B cell (primary cell): Measurements from ENCODE around the gene EFR3B. TPM values are rescaled to one million over a fixed set of nuclear protein-coding genes. Genes with fewer than 3 reads are reported as not detected.

ENCODE experiments used
- ATAC-seq: fragments of 200-7000 bp; cut with Tn5 transposase; one replicate; pipeline ENCODE4 v1.10.0; 2021; ENCODE audit warnings: low read depth, mild to moderate bottlenecking, moderate number of reproducible peaks, moderate library complexity
- CTCF ChIA-PET: fragments of 350-600 bp; sonication (Branson Sonifier 250); formaldehyde crosslinking; loops from one replicate; lab custom pipeline; 2021; ENCODE audit warnings: antibody characterized with exemption, inconsistent platforms; lab: Charles Lee
- POLR2A ChIA-PET: fragments of 350-600 bp; sonication (Branson Sonifier 250); formaldehyde crosslinking; loops from one replicate; lab custom pipeline; 2021; ENCODE audit warnings: antibody characterized with exemption; lab: Charles Lee
- DNase-seq: peaks from one replicate; pipeline ENCODE4 v3.0.0; 2013
- H2AFZ ChIP-seq: 2 replicates; pipeline ENCODE4 v1.6.1; 2012; ENCODE audit warnings: mild to moderate bottlenecking, low read depth, low read length; ENCODE audit not compliant: insufficient read depth, poor library complexity, severe bottlenecking
- H3K27ac ChIP-seq, 2 donors: 1 replicate in 1 of 2; 2 replicates in 1 of 2; pipeline ENCODE4 v1.5.1; 2012 to 2013; ENCODE audit warnings: low read length in 2 of 2, mild to moderate bottlenecking in 2 of 2, moderate library complexity in 1 of 2
- H3K27me3 ChIP-seq, 4 experiments: fragments of 200-600 bp in 1 of 4; sonication (generic) in 1 of 4; replicated peaks in 1 of 4; 1 replicate in 2 of 4; 2 replicates in 2 of 4; pipeline versions ENCODE4 v1.6.1 to v1.7.0; 2013 to 2016; ENCODE audit warnings: low read length in 3 of 4, mild to moderate bottlenecking in 2 of 4, mixed read lengths in 1 of 4, moderate library complexity in 1 of 4; ENCODE audit not compliant: insufficient read depth in 4 of 4, control insufficient read depth in 3 of 4; ENCODE audit errors: control extremely low read depth in 1 of 4
- H3K36me3 ChIP-seq, 2 experiments: replicated peaks in 1 of 2; 1 replicate in 1 of 2; 2 replicates in 1 of 2; pipeline versions ENCODE4 v1.6.1 to v1.7.1; 2013; ENCODE audit warnings: low read length in 1 of 2; ENCODE audit not compliant: insufficient read depth in 2 of 2, control insufficient read depth in 1 of 2; ENCODE audit errors: control extremely low read depth in 1 of 2, extremely low read depth in 1 of 2
- H3K4me1 ChIP-seq, 2 donors: fragments of 200-600 bp in 1 of 2; sonication (generic) in 1 of 2; 1 replicate in 1 of 2; 2 replicates in 1 of 2; pipeline versions ENCODE4 v1.5.1 to v1.6.1; 2013 to 2017; ENCODE audit warnings: low read length in 2 of 2; ENCODE audit not compliant: control insufficient read depth in 2 of 2, insufficient read depth in 2 of 2
- H3K4me2 ChIP-seq: replicated peaks from 2 replicates; pipeline ENCODE3; 2012; ENCODE audit warnings: mild to moderate bottlenecking, low read depth, low read length; ENCODE audit not compliant: poor library complexity, severe bottlenecking
- H3K4me3 ChIP-seq, 5 experiments: fragments of 200-600 bp in 1 of 5; sonication (generic) in 1 of 5; 1 replicate in 3 of 5; 2 replicates in 2 of 5; pipeline versions ENCODE4 v1.5.1 to v1.7.0; 2011 to 2016; ENCODE audit warnings: low read length in 4 of 5, mild to moderate bottlenecking in 4 of 5, low read depth in 2 of 5, control low read depth in 1 of 5, moderate library complexity in 1 of 5; ENCODE audit not compliant: insufficient read depth in 1 of 5; ENCODE audit errors: control extremely low read depth in 1 of 5, extremely low read depth in 1 of 5
- H3K79me2 ChIP-seq: fragments of 200-600 bp; sonication (generic); one replicate; pipeline ENCODE4 v1.6.0; 2016; ENCODE audit warnings: low read length; ENCODE audit not compliant: control insufficient read depth, insufficient read depth
- H3K9ac ChIP-seq: fragments of 200-600 bp; sonication (generic); 2 replicates; pipeline ENCODE4 v1.6.1; 2017; ENCODE audit warnings: mild to moderate bottlenecking, low read length, moderate library complexity
- H3K9me3 ChIP-seq, 3 donors: one replicate each; pipeline versions ENCODE4 v1.6.1 to v1.7.1; 2013; ENCODE audit warnings: low read length in 2 of 3; ENCODE audit not compliant: control insufficient read depth in 2 of 3, insufficient read depth in 1 of 3; ENCODE audit errors: control extremely low read depth in 1 of 3
- H4K20me1 ChIP-seq: 2 replicates; pipeline ENCODE4 v1.6.0; 2012; ENCODE audit warnings: mild to moderate bottlenecking, low read length; ENCODE audit not compliant: insufficient read depth, control insufficient read depth, poor library complexity, severe bottlenecking
- H3K27ac Mint-ChIP-seq: one replicate; pipeline ENCODE4 v1.8.0; 2021; ENCODE audit warnings: mixed read lengths
- H3K27me3 Mint-ChIP-seq: one replicate; pipeline ENCODE4 v1.8.0; 2021; ENCODE audit warnings: mixed read lengths
- H3K4me1 Mint-ChIP-seq: one replicate; pipeline ENCODE4 v1.8.0; 2021; ENCODE audit warnings: mixed read lengths
- H3K4me3 Mint-ChIP-seq: one replicate; pipeline ENCODE4 v1.8.0; 2021; ENCODE audit warnings: mixed read lengths
- H3K9me3 Mint-ChIP-seq: one replicate; pipeline ENCODE4 v1.8.0; 2022; ENCODE audit warnings: mixed read lengths; ENCODE audit not compliant: insufficient read depth
- EZH2 ChIP-seq: IDR thresholded peaks from 2 replicates; pipeline ENCODE4 v1.6.1; 2012; ENCODE audit warnings: borderline replicate concordance, low read depth, mild to moderate bottlenecking, moderate library complexity, low read length; ENCODE audit not compliant: insufficient read depth, poor library complexity, severe bottlenecking
- WGBS: methylation state at CpG from one replicate; pipeline ENCODE4 v1.1.5; 2013; ENCODE audit warnings: missing lambda C conversion rate; ENCODE audit not compliant: insufficient coverage; 5-methylcytosine and 5-hydroxymethylcytosine counted together
- intact Hi-C: fragments of 100-400 bp; cut with micrococcal nuclease; formaldehyde crosslinking; loops from one replicate; pipeline ENCODE4 v1.10.0; 2022
- polyA plus RNA-seq: library from polyadenylated mRNA; depleted of rRNA; stranded (reverse); fragments of >200 nt; gene quantifications from 2 replicates; pipeline ENCODE4 v1.2.3, GENCODE V29; 2012
- total RNA-seq, 2 donors: library from RNA; stranded (reverse); fragments of 120-200 nt in 1 of 2; gene quantifications; 1 replicate in 1 of 2; 2 replicates in 1 of 2; pipeline versions ENCODE4 v1.2.3 to v1.2.4, GENCODE V29; 2013 to 2022
- TF ChIP-seq, protein P1 (sequence below): fragments of 200-600 bp; IDR thresholded peaks from one replicate; pipeline ENCODE4 v1.8.0; 2022; ENCODE audit warnings: antibody characterized with exemption, mild to moderate bottlenecking

The EFR3B gene
- total and polyA plus RNA-seq, 2 donors (not counting 1 experiment from before 2014, with no cell fraction given): 0.15 TPM; not detected in 1

DNA sequence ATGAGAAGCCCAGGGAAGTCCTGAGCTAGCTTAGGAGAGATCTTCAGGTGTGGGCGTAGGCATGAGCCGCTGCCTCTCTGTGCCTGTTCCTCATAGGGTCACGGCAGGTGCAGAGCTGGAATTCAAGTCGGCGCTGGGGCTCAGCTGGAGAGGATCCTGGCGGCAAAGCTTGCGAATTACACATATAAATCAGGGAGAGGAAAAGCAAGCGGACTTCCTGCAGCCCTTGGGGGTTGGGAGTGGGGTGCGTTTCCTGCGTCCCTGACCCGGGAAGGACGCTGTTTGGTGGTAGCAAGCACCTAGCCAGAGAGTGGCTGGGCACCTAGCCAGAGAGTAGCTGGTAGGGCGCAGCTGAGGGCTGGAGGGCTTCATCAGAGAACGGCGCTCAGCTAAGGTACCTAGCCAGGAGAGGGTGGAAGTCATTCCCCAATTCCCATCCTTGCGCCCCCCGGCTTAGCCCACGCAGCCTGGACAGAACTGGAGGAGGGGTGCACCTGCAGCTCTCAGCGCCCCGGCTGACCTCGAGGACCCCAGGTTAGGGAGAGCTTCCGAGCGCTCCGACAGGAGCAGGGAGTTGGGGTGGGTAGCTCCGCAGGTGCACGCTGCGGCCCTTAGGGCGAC is 459 bp upstream of the EFR3B start:
- peak overlapping the region; percentile 100 for H3K4me2 ChIP-seq
- Mint-ChIP-seq H3K4me3 (peak overlapping the region; percentile 91), H3K27ac (no peak overlapping the region), H3K9me3 (no peaks in the 10 kb centered on the region), H3K4me1 (peaks cover 28% of the 10 kb centered on the region), H3K27me3 (peaks cover 44% of the 10 kb centered on the region)
- no peak for TF ChIP-seq EZH2
- TF ChIP-seq, protein P1, sequence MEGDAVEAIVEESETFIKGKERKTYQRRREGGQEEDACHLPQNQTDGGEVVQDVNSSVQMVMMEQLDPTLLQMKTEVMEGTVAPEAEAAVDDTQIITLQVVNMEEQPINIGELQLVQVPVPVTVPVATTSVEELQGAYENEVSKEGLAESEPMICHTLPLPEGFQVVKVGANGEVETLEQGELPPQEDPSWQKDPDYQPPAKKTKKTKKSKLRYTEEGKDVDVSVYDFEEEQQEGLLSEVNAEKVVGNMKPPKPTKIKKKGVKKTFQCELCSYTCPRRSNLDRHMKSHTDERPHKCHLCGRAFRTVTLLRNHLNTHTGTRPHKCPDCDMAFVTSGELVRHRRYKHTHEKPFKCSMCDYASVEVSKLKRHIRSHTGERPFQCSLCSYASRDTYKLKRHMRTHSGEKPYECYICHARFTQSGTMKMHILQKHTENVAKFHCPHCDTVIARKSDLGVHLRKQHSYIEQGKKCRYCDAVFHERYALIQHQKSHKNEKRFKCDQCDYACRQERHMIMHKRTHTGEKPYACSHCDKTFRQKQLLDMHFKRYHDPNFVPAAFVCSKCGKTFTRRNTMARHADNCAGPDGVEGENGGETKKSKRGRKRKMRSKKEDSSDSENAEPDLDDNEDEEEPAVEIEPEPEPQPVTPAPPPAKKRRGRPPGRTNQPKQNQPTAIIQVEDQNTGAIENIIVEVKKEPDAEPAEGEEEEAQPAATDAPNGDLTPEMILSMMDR: no peak
- H3K4me1 ChIP-seq: peaks cover 23 to 30% of the 10 kb centered on the region in 2 donors
- ChIA-PET CTCF (interaction anchor here (0.7 to 1.1 kb wide), 2 partner anchors 87 to 562 kb away, joined by 3 to 4 read pairs; no protein-coding TSS in a partner anchor), POLR2A (interaction anchor here (0.7 to 1.0 kb wide), 2 partner anchors 16 to 214 kb away, joined by 3 to 7 read pairs; no protein-coding TSS in a partner anchor)
- no peaks in the 10 kb centered on the region for H3K79me2 ChIP-seq
- no peaks in the 10 kb centered on the region for H3K9me3 ChIP-seq
- 2% methylated on average over 24 of the region's 28 CpGs for WGBS
- H3K27me3 ChIP-seq: peaks cover 0 to 44% (median 24%) of the 10 kb centered on the region in 4 experiments
- no peaks in the 10 kb centered on the region for H4K20me1 ChIP-seq
- DNase-seq: no peak
- H2AFZ ChIP-seq: peak overlapping the region; percentile 71
- ATAC-seq: no peak
- peak overlapping the region; percentile 5 to 69 (median 43) for H3K4me3 ChIP-seq
- peak overlapping the region; percentile 68 for H3K9ac ChIP-seq
- intact Hi-C loops: loop anchor here (5.0 to 10.0 kb wide), 5 partner anchors 86 to 631 kb away; partner anchors contain the start of genes CENPO, DTNB, NCOA1 and POMC
- no peak overlapping the region for H3K27ac ChIP-seq
- no peaks in the 10 kb centered on the region for H3K36me3 ChIP-seq
